ENCODE data around the gene NMNAT1. TPM values are rescaled to one million over a fixed set of nuclear protein-coding genes. Genes with fewer than 3 reads are reported as not detected.

NMNAT1 gene
- total RNA-seq, 4 donors from 2014 or later = 5.6 to 12.4 (median 8.8) TPM

DNA sequence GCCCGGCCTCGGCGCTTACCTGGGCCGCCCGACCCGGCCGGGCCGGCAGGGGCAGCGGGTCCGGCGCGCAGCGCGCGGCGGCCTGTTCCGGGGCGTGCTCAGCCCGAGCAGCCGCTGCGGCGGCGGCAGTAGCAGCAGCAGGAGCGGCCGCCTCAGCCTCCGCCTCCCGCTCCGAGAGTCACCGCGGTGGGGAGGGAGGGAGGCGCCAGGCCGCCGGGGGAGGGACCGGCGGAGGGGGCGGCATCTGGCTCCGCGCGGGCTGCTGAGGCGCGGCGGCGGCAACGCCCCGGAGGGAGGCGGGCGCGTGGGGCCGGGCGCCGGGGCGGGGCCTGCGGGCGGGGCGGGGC is 33.2 kb upstream of the NMNAT1 start, which contains the start of gene CTNNBIP1:
CTNNBIP1 (minus strand) TSS at position 194 of the 347 bp plus-strand sequence. CDS start 38,205 bp downstream, outside the sequence.
- in situ Hi-C loops (cut with MboI; ENCODE audit: low sequenced_read_pairs in 4 of 4) = no loop called here

DNA sequence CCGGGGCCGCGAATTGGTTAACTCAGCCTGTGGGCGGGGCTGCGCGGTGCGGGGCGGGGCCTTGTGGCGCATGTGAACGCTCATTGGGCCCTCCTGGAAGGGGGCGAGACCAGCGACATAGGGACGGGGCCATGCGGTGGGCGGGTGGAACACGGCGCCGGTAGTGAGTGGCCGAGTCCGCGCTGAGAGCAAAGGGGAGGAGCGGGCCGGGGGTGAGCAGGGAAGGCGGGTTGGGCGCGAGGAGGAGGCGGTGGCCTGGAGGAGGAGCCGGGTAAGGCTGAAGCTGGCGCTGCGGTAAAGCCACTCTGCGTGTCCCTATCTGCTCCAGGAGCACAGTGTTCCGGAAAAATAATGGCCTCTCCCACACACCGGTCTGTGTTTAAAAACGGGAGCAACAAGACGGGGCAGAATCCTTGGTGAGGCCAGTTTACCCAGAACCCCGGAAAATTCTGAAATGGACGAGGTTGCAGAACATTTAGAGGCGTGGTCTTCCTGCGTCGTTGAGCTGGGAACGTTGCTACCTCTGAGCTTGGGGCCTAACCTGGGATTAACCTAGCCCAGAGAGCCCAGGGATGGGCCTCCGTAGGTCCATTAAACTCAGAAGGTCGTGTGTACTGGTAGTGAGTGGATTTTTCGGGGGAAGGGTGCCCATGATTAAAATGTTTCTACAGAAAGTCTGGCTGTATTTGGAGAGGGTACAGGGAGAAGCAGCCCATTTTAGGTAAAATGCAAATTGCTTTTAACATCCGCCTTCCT is 32.7 kb upstream of the NMNAT1 start:
- no peaks in the 10 kb centered on the region for H3K9me3 ChIP-seq
- intact Hi-C loops (cut with DNase I; ENCODE audit: low total_unique reads) (loop anchor here (1.0 to 2.0 kb wide), 4 partner anchors 33 to 488 kb away; partner anchors contain the start of genes LZIC, NMNAT1 and UBE4B), in situ Hi-C loops (cut with MboI; ENCODE audit: low sequenced_read_pairs in 4 of 4) (no loop called here)

More for the DNA sequence above, 33.2 kb upstream of the NMNAT1 start, which contains the start of gene CTNNBIP1:
- no peaks in the 10 kb centered on the region for H3K36me3 ChIP-seq
- H3K27me3 ChIP-seq = no peaks in the 10 kb centered on the region
- DNase-seq (no peak), ATAC-seq (peak; percentile 81 to 82)
- no peaks in the 10 kb centered on the region for H3K9me3 ChIP-seq
- H3K4me3 ChIP-seq = peak within 1 kb of the TSS; percentile 74 to 82 (median 80)
- TF ChIP-seq POLR2A (IDR thresholded peaks at IDR 0.05) = peak in 1 of 2 donors; percentile 55
- TF ChIP-seq, protein P1, sequence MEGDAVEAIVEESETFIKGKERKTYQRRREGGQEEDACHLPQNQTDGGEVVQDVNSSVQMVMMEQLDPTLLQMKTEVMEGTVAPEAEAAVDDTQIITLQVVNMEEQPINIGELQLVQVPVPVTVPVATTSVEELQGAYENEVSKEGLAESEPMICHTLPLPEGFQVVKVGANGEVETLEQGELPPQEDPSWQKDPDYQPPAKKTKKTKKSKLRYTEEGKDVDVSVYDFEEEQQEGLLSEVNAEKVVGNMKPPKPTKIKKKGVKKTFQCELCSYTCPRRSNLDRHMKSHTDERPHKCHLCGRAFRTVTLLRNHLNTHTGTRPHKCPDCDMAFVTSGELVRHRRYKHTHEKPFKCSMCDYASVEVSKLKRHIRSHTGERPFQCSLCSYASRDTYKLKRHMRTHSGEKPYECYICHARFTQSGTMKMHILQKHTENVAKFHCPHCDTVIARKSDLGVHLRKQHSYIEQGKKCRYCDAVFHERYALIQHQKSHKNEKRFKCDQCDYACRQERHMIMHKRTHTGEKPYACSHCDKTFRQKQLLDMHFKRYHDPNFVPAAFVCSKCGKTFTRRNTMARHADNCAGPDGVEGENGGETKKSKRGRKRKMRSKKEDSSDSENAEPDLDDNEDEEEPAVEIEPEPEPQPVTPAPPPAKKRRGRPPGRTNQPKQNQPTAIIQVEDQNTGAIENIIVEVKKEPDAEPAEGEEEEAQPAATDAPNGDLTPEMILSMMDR (IDR thresholded peaks at IDR 0.05 in 4 of 5, conservative IDR thresholded peaks at IDR 0.05 in 1 of 5) = no peak
- peaks cover 27 to 35% of the 10 kb centered on the region in 2 donors for H3K4me1 ChIP-seq
- intact Hi-C loops (cut with DNase I; ENCODE audit: low total_unique reads) = loop anchor here (1.0 to 2.0 kb wide), 4 partner anchors 33 to 488 kb away; partner anchors contain the start of genes LZIC, NMNAT1 and UBE4B
- H3K27ac ChIP-seq = peak within 1 kb of the TSS; percentile 92 to 99 (median 98)

DNA sequence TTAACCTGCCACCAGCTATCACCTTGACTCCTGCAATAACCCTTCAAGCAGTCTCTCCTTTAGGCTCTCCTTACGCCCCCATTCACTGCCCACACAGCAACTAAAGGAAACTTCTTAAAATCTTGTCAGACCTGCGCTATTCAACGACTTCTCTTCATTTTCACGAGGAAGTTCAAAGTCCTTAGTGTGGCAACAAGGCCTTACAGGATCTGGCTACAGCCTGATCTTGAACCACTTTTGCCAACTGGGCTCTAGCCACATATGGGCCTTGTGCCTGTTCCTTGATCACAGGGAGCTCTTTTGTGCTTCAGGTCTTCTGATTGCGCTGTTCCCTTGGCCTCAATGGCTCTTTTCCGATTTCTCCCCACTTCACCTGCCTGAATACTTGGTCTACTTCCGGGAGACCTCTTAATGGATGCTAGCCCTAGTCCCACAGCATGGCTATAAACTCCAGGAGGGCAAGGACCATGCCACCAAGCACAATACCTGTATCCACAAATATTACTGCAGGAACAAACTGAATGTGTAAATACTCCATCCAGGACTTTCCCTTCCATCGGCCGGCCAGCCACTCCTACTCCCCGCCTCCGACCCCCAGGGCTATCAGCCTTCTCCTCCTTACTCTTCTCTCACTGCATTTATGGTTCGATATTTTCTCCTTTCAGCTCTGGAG is 30.9 kb upstream of the NMNAT1 start:
- Histone ChIP-seq H3K36me3 (no peaks in the 10 kb centered on the region), H3K27me3 (no peaks in the 10 kb centered on the region), H3K9me3 (no peaks in the 10 kb centered on the region), H3K27ac (peak overlapping the region in 3 of 4 donors; percentile 98 to 99 (median 98)), H3K4me3 (no peak overlapping the region), H3K4me1 (peaks cover 23 to 27% of the 10 kb centered on the region in 2 donors)
- DNase-seq = no peak
- ATAC-seq = no peak
- intact Hi-C loops (cut with DNase I; ENCODE audit: low total_unique reads) = no loop called here
- in situ Hi-C loops (cut with MboI; ENCODE audit: low sequenced_read_pairs in 4 of 4) = no loop called here
- TF ChIP-seq, protein P1 (IDR thresholded peaks at IDR 0.05 in 4 of 5, conservative IDR thresholded peaks at IDR 0.05 in 1 of 5) = no peak
- no peak for TF ChIP-seq POLR2A (IDR thresholded peaks at IDR 0.05)

More for the DNA sequence above, 32.7 kb upstream of the NMNAT1 start:
- Histone ChIP-seq H3K4me1 (peaks cover 27 to 29% of the 10 kb centered on the region in 2 donors), H3K36me3 (no peaks in the 10 kb centered on the region), H3K27ac (peak overlapping the region; percentile 92 to 99 (median 98)), H3K27me3 (no peaks in the 10 kb centered on the region), H3K4me3 (peak overlapping the region; percentile 59 to 79 (median 72))
- TF ChIP-seq, protein P1 (IDR thresholded peaks at IDR 0.05 in 4 of 5, conservative IDR thresholded peaks at IDR 0.05 in 1 of 5) = no peak
- TF ChIP-seq POLR2A (IDR thresholded peaks at IDR 0.05) = peak; percentile 74 to 90
- ATAC-seq (peak; percentile 81 to 87), DNase-seq (peak; percentile 99 to 100)

DNA sequence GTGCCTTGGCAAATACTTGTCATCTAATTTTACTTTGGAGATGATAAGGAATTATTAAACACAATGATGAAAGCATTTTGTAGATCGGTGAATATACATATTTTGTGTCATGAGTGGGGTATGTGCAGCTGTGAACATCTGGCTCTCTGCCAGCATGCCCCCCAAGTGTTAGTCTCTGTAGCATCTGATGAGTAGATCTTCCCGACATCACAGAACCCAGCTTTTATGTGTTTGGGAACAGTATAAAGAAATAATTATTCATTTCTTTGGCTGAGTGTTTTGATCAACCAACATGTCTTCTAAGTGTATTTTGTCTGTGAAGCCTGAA is 28.7 kb upstream of the NMNAT1 start:
- H3K27me3 ChIP-seq = no peaks in the 10 kb centered on the region
- DNase-seq = no peak
- H3K36me3 ChIP-seq = no peaks in the 10 kb centered on the region
- no peaks in the 10 kb centered on the region for H3K9me3 ChIP-seq
- intact Hi-C loops (cut with DNase I; ENCODE audit: low total_unique reads) (no loop called here), in situ Hi-C loops (cut with MboI; ENCODE audit: low sequenced_read_pairs in 4 of 4) (no loop called here)
- ATAC-seq = no peak
- H3K4me3 ChIP-seq = no peak overlapping the region
- TF ChIP-seq POLR2A (IDR thresholded peaks at IDR 0.05) = no peak
- TF ChIP-seq, protein P1 (IDR thresholded peaks at IDR 0.05 in 4 of 5, conservative IDR thresholded peaks at IDR 0.05 in 1 of 5) = no peak
- peaks cover 9 to 11% of the 10 kb centered on the region in 2 donors for H3K4me1 ChIP-seq
- no peak overlapping the region for H3K27ac ChIP-seq

Measured in gastrocnemius medialis (tissue), 4 donors.